GM19438 (cell line): ENCODE data around the gene FAAH.
"Not testable (repeated sequence)": the region's sequence is repeated elsewhere in the genome, so short reads cannot be mapped to it uniquely, and the experiment has no call there.

Experiments used
- ATAC-seq: cut with Tn5 transposase; IDR thresholded peaks from one replicate; pipeline ENCODE4 v1.9.1; 2021; ENCODE audit warnings: low read depth; ENCODE audit not compliant: unreplicated experiment

The FAAH gene

GRCh38 chr1:46394108-46394871 is at the start of gene FAAH:
Gene FAAH (plus strand): TSS chr1:46394317. CDS start chr1:46394349, 32 bp downstream.
- ATAC-seq = peak; percentile 69

DNA sequence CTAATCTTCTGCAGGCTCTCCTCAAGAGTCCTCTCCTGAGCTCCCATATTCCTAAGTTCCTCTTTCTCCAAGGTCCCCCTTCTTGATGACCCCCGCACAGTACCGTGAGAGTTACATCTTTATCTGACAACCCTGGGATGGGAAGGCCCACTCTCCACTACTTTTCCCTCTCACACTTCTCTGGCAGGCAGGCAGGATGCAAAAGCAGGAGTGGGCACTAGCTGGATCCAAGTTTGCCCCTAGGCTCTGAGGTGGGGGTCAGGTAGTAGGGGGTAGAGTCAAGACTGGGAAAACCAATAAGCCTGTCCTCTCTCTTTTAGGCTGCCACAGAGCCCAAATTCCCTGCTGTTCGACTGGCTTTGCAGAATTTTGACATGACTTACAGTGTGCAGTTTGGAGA is 49.6 kb upstream of the FAAH start:
- ATAC-seq = no peak

- no peak for ATAC-seq
Measured at GRCh38 chr1:46345281-46345680, 48.8 kb upstream of the FAAH start.

- no peak for ATAC-seq
Measured at GRCh38 chr1:46352363-46352762, 41.8 kb upstream of the FAAH start.

GRCh38 chr1:46355920-46356319 is 38.2 kb upstream of the FAAH start:
- not testable (repeated sequence) for ATAC-seq

DNA sequence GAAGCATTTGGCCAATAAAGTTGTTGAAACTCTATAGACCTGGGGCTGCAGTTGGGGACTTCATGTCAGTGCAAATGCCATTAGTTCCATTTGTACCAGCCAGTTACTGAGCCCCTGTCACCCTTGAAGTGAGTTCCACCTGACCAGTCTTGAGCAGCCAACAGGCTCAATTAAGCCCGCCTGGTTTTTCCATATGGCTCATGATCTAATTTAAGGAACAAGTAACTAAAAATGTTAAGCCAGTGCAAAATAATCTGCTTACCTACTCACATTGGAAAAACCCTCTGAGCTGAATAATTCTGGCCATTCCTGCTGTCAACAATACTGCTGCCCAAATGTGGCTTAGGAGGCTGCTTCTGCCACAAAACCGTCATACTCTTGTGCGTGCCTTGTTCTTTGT is 32.0 kb upstream of the FAAH start:
- ATAC-seq = no peak

- no peak for ATAC-seq
Measured at GRCh38 chr1:46363121-46363520, 31.0 kb upstream of the FAAH start.

DNA sequence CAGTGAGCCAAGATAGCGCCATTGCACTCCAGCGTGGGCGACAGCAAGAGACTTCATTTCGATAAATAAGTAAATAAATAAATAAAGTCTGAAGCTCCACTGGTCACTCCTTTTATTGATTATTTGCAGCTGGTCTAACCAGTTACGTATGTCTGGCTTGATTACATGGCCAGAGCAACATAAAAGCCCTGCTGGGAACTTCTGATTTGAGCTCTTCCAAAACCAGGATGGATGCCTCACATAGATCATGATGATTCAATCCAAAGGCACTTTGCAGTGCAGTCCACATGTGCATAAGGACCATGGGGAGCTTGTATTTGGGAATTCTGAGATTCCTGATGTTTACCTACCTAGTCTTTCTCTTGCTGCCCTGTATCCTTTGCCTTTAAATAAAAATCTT is 29.5 kb upstream of the FAAH start:
- no peak for ATAC-seq

- not testable (repeated sequence) for ATAC-seq
Measured at GRCh38 chr1:46365796-46366195, 28.3 kb upstream of the FAAH start.

GRCh38 chr1:46367072-46367471 is 27.0 kb upstream of the FAAH start:
- ATAC-seq = no peak

- ATAC-seq = not testable (repeated sequence)
Measured at GRCh38 chr1:46367701-46368100, 26.4 kb upstream of the FAAH start.

GRCh38 chr1:46368791-46369190 is 25.3 kb upstream of the FAAH start:
- no peak for ATAC-seq

DNA sequence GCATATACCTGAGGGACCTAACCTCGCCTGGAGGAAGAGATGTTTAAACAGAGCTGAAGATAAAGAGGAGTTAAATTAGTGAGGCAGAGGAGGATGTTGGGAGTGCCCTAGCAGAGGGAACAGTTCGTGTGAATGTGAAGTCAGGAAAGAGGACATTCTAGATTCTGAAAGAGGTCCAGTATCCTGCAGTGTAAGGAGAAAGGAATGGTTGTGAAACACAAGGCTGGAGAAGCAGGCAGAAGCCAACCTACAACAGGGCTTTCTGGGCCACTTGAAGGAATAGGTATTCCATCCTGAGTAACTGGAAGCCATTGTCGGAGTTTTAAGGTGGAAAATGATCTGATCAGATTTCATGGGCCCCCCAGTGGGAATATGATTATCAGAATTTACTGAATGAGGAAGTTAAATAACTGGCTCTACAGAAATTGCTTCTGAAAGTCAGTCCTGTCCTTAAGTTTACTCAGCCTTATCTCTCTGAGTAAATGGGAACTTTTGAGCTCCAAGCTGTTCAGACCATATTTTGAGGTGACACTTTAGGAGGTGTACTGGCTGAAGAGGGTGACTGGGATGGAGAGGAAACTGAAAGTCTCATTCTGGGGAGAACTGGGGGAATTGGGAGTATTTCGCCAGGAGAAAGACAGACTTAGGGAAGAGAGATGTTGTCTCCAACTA is 24.4 kb upstream of the FAAH start:
- ATAC-seq = no peak

GRCh38 chr1:46370214-46370633 is 23.9 kb upstream of the FAAH start:
- no peak for ATAC-seq

GRCh38 chr1:46372431-46372830 is 21.7 kb upstream of the FAAH start:
- ATAC-seq = no peak

DNA sequence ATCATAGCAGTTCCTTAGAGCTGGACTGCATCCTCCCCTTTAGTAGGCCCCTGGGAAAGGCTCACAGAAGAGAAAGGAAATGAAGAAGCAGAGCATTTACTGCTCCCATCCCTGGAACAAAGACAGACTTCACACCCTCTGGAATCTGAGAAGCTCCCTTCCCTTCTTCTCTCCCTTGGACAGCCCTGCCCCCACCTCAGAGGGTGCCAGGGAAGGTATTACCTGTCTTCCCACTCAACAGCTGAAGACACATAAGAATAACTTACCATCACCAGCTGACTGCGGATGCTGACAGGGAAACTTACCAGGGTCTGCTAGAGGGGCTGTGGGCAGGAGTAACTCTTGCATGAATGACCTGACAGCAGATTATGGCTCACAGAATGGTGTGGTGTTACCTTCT is 14.1 kb upstream of the FAAH start:
- ATAC-seq = no peak

DNA sequence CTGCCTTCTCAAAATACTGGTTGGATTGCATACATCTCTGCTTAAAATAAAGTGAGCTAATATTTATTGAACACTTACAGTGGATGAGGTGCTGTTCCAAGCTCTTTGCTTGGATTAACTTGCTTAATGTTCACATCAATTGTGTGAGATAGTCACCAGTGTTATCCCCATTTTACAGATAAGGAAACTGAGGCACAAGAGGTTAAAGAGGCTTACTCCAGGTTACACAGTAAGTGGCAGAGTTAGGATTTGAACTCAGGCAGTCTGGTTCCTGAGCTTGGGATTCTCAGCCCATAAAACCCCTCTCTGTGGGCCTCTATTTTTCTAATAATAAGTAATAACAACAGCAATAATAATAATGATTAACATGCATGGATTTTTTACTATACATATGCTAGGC is 13.6 kb upstream of the FAAH start:
- no peak for ATAC-seq

- no peak for ATAC-seq
Measured at GRCh38 chr1:46393510-46393909, 607 bp upstream of the FAAH start.

- no peak for ATAC-seq
Measured at GRCh38 chr1:46394872-46395465, 852 bp downstream of the FAAH start.

GRCh38 chr1:46396441-46397398 is 2.6 kb downstream of the FAAH start:
- no peak for ATAC-seq

GRCh38 chr1:46399307-46399706 is 5.2 kb downstream of the FAAH start:
- ATAC-seq = no peak
